Stimulated activated CD4-positive, alpha-beta T cell treated with anti-CD3 and anti-CD28 coated beads, TNF-alpha, amount 100 ng/mL, for 24 hours (primary cell): Measurements from ENCODE around the gene GRIPAP1.

Experiments
- DNase-seq, 3 experiments: peaks; one replicate each; pipeline ENCODE4 v3.0.0-alpha.2; 2020; ENCODE audit warnings: low read depth in 3 of 3

GRIPAP1 gene

DNA sequence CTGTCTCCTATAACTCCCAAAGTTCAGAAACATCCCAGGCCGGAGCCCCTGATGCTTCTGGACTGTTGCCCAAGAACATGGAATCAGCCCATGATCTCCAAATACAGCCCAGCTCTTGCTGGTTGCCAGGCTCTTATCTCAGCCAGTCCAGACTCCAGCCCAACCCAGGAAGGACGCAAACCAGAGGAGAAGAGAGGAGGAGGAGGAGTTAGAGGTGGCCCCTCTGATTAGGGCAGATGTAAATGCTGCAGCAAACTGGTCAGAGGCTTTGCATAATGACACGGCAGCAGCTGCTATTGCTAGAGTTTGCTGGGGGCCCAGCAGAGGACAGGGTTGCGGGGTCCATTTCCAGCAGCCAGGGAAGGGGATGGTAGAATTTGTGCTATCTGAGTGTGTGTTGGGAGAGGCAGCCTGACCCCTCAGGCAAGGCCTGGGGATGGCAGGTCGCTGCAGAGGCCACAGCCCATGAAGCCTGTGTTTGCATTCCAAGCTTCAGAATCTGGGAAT, 40.4 kb downstream of the GRIPAP1 start:
- no peak for DNase-seq

GRCh38 chrX:48960291-48960690, 41.8 kb downstream of the GRIPAP1 start:
- no peak for DNase-seq

GRCh38 chrX:48958635-48959094, 43.4 kb downstream of the GRIPAP1 start:
- DNase-seq: no peak

GRCh38 chrX:48957827-48958634, 44.0 kb downstream of the GRIPAP1 start:
- peak; percentile 79 to 89 (median 86) for DNase-seq

GRCh38 chrX:48957477-48957826, 44.6 kb downstream of the GRIPAP1 start, which contains the start of gene OTUD5:
Gene OTUD5, minus strand, starts transcription at chrX:48957607. Its CDS starts 37 bp downstream, at chrX:48957570.
- DNase-seq: peak; percentile 35 to 70 (median 57)

GRCh38 chrX:48956728-48957414, 45.2 kb downstream of the GRIPAP1 start:
- peak in 1 of 3 experiments; percentile 50 for DNase-seq

DNA sequence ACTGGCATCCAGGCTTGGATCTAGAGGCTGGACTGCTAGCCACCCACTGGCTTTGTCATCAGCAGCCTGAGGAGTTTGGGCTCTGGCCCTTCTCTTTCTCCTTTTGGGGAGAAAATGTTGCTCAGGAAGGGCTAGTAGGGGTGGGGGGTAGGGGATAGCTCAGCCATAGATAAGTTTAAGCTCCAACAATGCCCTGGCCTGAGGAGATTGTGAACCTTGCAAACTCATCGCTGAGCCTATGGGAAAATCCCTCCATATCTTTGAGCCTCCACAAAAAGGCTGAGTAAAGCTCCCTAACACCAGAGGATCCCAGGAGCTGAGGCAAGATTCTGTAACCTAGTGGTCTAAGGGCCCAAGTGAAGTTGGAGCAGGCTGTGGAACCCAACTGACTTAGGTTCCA, 53.5 kb downstream of the GRIPAP1 start:
- DNase-seq: no peak

- DNase-seq: no peak
Measured at GRCh38 chrX:48945517-48946348, 56.3 kb downstream of the GRIPAP1 start.

DNA sequence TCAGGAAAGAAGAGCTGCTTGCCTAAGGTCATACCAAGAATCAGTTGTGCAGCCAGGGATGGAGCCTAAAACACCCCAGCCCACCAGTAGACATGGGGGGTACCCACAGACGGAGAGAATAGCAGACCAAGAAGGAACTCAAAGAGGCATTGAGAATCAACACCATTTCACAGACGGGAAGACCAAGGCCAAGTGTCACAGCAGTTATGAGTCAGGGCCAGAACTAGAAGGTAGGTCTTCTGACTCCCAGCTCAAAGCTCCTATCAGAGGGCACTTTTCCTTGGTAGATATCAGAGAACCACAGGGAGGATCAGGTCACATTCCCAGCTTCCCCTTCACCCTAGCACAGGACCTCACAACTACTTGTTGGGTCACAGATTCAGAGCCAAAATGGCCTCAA, 59.2 kb downstream of the GRIPAP1 start:
- DNase-seq: no peak

DNA sequence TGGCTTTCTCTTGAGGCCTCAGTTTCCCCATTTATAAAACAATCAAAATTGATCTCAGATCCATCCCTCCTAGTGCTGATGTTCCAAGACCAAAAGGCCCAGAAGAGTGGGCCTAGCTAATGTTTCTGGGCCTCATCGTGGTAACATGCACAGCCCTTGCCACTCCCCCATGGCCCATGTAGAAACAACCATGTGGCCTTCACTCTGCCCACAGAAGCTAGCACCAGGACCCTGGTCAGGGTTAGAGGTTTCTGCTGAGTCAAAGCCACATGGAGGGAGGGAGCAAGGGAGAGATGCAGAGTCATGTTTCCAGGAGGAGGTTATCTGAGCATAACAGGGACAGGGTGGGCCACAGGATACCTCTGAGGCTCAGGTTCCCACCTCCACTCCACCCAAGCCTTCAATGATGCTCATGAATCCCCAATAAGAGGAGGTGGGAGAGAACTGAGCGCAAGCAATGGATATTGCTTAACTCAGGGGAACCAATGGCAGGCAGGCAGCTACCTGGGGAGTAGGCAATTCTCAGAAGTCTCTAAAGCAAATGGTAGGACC, 61.6 kb downstream of the GRIPAP1 start:
- DNase-seq: no peak

DNA sequence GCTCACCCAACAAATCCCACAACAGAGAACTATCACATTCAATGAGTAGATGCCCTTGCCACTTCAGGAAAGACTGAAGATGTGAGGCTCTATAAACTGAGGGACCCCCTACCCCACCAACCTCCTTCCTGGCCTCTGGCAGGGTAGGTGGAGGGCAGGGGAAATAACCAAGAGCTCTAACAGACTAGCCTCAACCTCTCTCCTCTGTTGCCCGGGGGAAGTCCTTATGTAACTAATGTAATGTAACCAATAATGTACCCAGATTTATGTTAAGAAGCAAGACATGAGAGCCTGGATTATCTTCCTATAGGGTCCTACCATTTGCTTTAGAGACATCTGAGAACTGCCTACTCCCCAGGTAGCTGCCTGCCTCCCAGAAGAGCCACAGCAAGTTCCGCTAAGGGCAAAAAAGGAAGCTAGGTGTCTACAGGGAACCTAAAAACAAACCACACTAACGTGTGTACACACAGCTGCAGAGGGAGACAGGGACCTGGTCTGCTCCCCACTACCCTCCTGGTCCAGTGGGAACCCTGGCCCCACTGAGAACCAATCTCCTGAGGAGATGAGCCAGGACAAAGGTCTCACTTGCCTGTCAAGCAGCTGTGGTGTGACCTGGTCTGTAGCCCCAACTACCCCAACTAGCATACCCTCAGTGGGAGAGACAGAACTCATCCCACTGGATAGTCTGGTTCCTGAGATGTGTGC, 62.4 kb downstream of the GRIPAP1 start:
- no peak for DNase-seq

- peak; percentile 42 to 75 (median 57) for DNase-seq
Measured at GRCh38 chrX:48938721-48939425, 63.2 kb downstream of the GRIPAP1 start.

- DNase-seq: peak; percentile 59 to 87 (median 71)
Measured at GRCh38 chrX:48937054-48937907, 64.8 kb downstream of the GRIPAP1 start.

GRCh38 chrX:48936429-48937053, 65.5 kb downstream of the GRIPAP1 start:
- DNase-seq: no peak

DNA sequence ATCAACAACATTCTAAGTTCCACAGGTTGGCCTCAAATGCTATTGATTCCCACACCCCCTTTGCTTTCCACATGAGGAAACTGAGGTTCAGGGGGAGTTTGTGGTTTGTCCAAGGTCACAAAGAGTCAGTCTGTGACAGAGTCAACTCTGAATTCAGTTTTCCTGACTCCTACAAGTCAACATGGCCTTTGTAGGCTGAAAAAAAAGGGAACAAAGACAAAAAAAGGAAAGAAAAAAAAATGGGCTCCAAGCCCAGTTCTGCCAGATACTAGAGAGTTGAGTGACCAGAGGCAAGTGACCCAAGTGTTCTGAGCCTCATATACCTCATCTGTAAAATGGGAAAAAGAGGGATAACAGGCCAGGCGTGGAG, 66.8 kb downstream of the GRIPAP1 start:
- DNase-seq: no peak

DNA sequence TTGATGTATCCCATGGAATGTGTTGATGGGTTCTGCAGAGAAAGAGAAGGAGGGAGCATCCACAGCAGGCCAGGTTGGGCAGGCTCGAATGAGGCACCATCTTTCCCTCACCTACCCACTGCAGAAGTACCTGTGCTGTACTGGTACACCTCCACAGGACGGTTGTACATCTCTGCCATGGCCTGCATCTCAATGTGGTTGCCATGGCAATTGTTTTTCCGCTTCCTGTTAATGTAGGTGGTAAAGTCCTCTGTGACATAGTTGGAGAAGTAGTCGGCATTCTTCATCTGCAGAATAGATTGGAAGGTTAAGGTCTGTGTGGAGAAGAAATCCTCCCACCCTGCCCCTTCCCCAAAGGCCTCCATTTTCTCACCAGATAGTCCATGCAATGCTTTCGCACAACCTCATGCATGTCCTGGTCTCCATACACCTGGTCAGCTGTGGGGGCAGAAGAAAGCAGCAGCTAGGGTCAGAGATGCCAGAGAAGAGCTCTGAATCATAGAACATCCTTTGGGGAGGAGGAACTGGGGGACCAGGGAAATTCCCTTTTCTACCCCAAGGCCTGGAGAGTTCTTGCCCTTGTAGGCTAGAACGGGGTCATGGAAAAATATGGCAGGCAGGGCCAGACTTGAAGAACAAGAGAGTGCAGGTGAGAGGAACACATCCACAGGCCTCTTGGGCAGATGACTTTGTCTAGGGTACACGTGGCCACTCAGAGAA, 67.3 kb downstream of the GRIPAP1 start:
- no peak for DNase-seq

- no peak for DNase-seq
Measured at GRCh38 chrX:48933757-48934156, 68.3 kb downstream of the GRIPAP1 start.

- no peak for DNase-seq
Measured at GRCh38 chrX:48927736-48928382, 74.2 kb downstream of the GRIPAP1 start.
